Measurements from ENCODE around the gene ZNF654.

GRCh38 chr3:88149509-88150362 is 90.7 kb downstream of the ZNF654 start, which contains the start of gene C3orf38:
- TF ChIP-seq FOXM1 (IDR thresholded peaks at IDR 0.05; ENCODE audit: borderline replicate concordance) (0 out of 2 replicates have a peak, but pooled peaks have one; percentile 58), ARNT (IDR thresholded peaks at IDR 0.05) (peak; percentile 65; the same call in 1 of the 2 replicates), BHLHE40 (IDR thresholded peaks at IDR 0.05; ENCODE audit: borderline replicate concordance) (no peak), FOXA1 (IDR thresholded peaks at IDR 0.05) (no peak), L3MBTL2 (conservative IDR thresholded peaks at IDR 0.05) (no peak; the same call in none of the 2 replicates), HDGF (IDR thresholded peaks at IDR 0.05; ENCODE audit: borderline replicate concordance) (no peak), PKNOX1 (IDR thresholded peaks at IDR 0.05) (peak; percentile 69), TARDBP (IDR thresholded peaks at IDR 0.05) (no peak), LEF1 (IDR thresholded peaks at IDR 0.05; ENCODE audit: borderline replicate concordance) (peak; percentile 33; the same call in 1 of the 2 replicates)
